Measurements from ENCODE around the gene CDC25C. TPM values are rescaled to one million over a fixed set of nuclear protein-coding genes. Genes with fewer than 3 reads are reported as not detected.

The CDC25C gene
- total and polyA plus RNA-seq, 2 experiments from 2014 or later, result 5.0 to 16.2 TPM

DNA sequence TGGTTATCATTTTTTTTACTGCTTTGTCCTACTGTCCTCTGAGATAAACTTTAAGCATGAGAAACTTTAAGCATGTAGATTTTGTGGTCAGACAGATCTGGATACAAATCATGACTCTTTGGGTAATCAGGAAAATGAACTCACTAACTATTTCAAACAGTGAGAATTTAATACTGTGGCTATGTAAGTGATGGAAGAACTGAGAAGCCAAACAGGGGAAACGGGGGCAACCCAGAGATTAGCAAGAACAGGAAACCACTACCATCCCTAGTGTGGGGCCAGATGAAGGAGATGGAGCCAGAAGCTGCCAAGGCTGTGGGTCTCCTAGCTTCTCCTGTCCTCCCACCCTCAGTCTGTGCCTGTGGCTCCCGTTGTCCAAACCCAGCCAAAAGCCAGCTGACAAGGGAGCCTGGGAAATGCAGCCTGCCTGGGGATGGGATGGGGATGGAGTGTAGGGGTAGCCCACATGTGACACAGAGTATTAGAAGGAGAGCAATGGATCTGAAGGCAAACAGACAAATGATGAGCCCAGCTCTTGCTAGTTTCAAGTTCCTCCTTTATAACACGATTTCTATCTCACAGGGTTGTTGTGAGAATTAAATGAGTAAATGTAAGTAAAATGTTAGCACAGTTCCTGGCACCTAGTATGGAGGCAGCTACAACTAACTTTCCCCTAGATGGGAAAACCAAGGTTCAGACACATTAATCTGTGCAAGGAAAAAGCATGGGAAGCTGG is 90.8 kb downstream of the CDC25C start:
- H3K27ac ChIP-seq, result no peak overlapping the region
- no peaks in the 10 kb centered on the region for H3K36me3 ChIP-seq
- no peaks in the 10 kb centered on the region for H3K9me3 ChIP-seq (ENCODE audit: low read depth)
- DNase-seq (ENCODE audit: low read depth in 1 of 2, low spot score in 1 of 2), result no peak
- TF ChIP-seq, protein P1, sequence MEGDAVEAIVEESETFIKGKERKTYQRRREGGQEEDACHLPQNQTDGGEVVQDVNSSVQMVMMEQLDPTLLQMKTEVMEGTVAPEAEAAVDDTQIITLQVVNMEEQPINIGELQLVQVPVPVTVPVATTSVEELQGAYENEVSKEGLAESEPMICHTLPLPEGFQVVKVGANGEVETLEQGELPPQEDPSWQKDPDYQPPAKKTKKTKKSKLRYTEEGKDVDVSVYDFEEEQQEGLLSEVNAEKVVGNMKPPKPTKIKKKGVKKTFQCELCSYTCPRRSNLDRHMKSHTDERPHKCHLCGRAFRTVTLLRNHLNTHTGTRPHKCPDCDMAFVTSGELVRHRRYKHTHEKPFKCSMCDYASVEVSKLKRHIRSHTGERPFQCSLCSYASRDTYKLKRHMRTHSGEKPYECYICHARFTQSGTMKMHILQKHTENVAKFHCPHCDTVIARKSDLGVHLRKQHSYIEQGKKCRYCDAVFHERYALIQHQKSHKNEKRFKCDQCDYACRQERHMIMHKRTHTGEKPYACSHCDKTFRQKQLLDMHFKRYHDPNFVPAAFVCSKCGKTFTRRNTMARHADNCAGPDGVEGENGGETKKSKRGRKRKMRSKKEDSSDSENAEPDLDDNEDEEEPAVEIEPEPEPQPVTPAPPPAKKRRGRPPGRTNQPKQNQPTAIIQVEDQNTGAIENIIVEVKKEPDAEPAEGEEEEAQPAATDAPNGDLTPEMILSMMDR (IDR thresholded peaks at IDR 0.05; ENCODE audit: low read depth, low read length), result no peak
- peaks cover 33% of the 10 kb centered on the region for H3K27me3 ChIP-seq
- no peak overlapping the region for H3K4me3 ChIP-seq
- no peaks in the 10 kb centered on the region for H3K4me1 ChIP-seq (ENCODE audit: low read depth)

DNA sequence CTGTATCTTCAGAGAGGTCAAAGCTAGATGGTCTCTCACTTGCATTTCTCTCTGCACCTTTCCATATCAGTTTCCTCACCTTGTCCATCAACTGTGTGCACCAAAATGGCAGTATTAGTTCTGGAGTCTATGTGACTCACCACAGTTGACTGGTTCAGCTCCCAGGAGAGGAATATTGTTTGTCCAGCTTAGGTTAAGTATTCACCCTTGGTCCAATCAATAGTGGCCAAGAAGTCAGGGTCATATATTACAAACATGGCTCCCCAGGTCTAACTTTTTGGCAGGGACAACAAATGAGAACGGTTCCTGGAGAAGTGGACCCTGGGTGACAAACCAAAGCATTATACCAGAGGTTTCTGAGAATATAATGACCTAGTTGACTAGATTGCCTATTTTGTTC is 93.6 kb downstream of the CDC25C start:
- no peaks in the 10 kb centered on the region for H3K9me3 ChIP-seq (ENCODE audit: low read depth)
- no peaks in the 10 kb centered on the region for H3K36me3 ChIP-seq
- DNase-seq (ENCODE audit: low read depth in 1 of 2, low spot score in 1 of 2), result no peak
- TF ChIP-seq, protein P1 (IDR thresholded peaks at IDR 0.05; ENCODE audit: low read depth, low read length), result no peak
- no peaks in the 10 kb centered on the region for H3K4me1 ChIP-seq (ENCODE audit: low read depth)
- H3K4me3 ChIP-seq, result no peak overlapping the region
- no peak overlapping the region for H3K27ac ChIP-seq
- H3K27me3 ChIP-seq, result peaks cover 33% of the 10 kb centered on the region

Other genes starting within 250 kb of the CDC25C start
- gene WNT8A, start 247.8 kb downstream of the CDC25C start, total RNA-seq, result not detected in 2 replicates
- gene WNT8A, start 247.8 kb downstream of the CDC25C start, polyA plus RNA-seq, result not detected in 2 replicates
- gene NME5, start 192.4 kb downstream of the CDC25C start, total RNA-seq, result 4.1 and 7.4 TPM in 2 replicates
- 8.6 and 10.4 TPM in 2 replicates for gene NME5, start 192.4 kb downstream of the CDC25C start, polyA plus RNA-seq
- 49.6 and 93.5 TPM in 2 replicates for gene BRD8, start 153.2 kb downstream of the CDC25C start, total RNA-seq
- 55.2 and 67.5 TPM in 2 replicates for gene BRD8, start 153.2 kb downstream of the CDC25C start, polyA plus RNA-seq
- gene KIF20A, start 152.7 kb downstream of the CDC25C start, total RNA-seq, result 8.6 and 106 TPM in 2 replicates
- 7.2 and 127 TPM in 2 replicates for gene KIF20A, start 152.7 kb downstream of the CDC25C start, polyA plus RNA-seq
- gene CDC23, start 118.5 kb downstream of the CDC25C start, total RNA-seq, result 26.0 and 26.5 TPM in 2 replicates
- gene CDC23, start 118.5 kb downstream of the CDC25C start, polyA plus RNA-seq, result 60.1 and 60.5 TPM in 2 replicates
- 0.39 and 0.53 TPM in 2 replicates for gene GFRA3, start 57.2 kb downstream of the CDC25C start, total RNA-seq
- 0.51 TPM in 1 of 2 replicates, not detected in the other for gene GFRA3, start 57.2 kb downstream of the CDC25C start, polyA plus RNA-seq
- 31.1 and 45.4 TPM in 2 replicates for gene FAM53C, start 6.5 kb upstream of the CDC25C start, total RNA-seq
- 43.6 and 52.8 TPM in 2 replicates for gene FAM53C, start 6.5 kb upstream of the CDC25C start, polyA plus RNA-seq
- 69.4 and 99.2 TPM in 2 replicates for gene KDM3B, start 20.9 kb upstream of the CDC25C start, total RNA-seq
- gene KDM3B, start 20.9 kb upstream of the CDC25C start, polyA plus RNA-seq, result 36.5 and 58.4 TPM in 2 replicates
- gene REEP2, start 107.3 kb upstream of the CDC25C start, total RNA-seq, result 42.2 and 56.6 TPM in 2 replicates
- 46.7 and 53.5 TPM in 2 replicates for gene REEP2, start 107.3 kb upstream of the CDC25C start, polyA plus RNA-seq
- gene EGR1, start 133.7 kb upstream of the CDC25C start, total RNA-seq, result 11.7 and 13.9 TPM in 2 replicates
- 24.5 and 30.5 TPM in 2 replicates for gene EGR1, start 133.7 kb upstream of the CDC25C start, polyA plus RNA-seq
- 50.6 and 53.4 TPM in 2 replicates for gene ETF1, start 211.4 kb upstream of the CDC25C start, total RNA-seq
- 31.2 and 37.2 TPM in 2 replicates for gene ETF1, start 211.4 kb upstream of the CDC25C start, polyA plus RNA-seq
- gene HSPA9, start 243.6 kb upstream of the CDC25C start, total RNA-seq, result 292 and 298 TPM in 2 replicates
- 209 and 213 TPM in 2 replicates for gene HSPA9, start 243.6 kb upstream of the CDC25C start, polyA plus RNA-seq